Activated CD4-positive, alpha-beta T cell treated with anti-CD3 and anti-CD28 coated beads, Interleukin-2, amount 50 U/mL, for 4 hours (primary cell): ENCODE results near the gene NLGN1.
"Not testable (repeated sequence)": the region's sequence is repeated elsewhere in the genome, so short reads cannot be mapped to it uniquely, and the experiment has no call there.

Source experiments
- DNase-seq, 2 experiments: peaks; one replicate each; pipeline ENCODE4 v3.0.0-alpha.2; 2020

NLGN1 gene

DNA sequence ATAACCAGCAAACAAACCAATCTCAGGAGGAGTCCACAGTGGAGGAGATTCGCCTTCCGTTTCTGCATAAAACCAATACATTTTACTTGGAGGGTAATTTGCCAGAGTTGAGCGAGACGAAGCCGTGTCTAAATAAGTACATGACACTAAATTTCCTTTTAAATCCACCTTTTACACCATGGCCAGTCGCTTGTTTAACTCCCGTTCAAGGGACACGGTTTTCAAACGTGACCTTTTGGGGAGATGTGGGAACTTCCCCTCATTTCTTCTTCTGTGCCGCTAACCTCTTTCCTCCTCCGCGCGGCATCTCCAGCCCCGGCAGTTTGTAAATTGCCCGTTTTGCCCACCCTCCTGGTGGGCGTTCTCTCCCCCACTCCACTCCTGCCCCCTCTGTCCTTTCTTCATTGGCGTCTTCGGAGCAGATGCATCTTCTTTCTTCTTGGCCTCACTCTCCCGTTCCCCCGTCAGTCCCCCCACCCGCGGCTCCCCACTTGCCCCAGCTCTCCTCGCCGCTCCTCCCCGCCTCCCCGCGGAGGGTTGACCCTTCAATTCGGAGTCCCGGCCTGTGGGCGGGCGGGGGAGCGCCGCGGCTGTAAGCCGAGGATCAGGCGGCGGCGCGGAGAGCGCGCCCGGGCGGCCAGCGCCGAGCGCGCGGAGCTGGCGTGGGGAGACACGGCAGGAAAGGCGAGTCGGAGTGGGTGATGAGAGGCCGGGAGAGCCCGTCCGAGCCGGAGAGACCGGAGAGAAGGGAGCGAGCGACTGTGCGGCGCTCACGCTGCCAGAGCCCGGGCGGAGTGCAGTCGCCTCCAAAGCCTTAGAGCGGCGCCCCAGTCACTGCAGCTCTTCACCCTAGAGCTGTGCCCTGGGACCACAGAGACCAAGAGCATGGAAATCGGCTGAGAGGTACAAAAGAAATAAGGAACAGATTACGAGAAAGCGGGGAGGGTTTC, at the start of gene NLGN1:
NLGN1 (plus strand) TSS at position 584 of the 950 bp plus-strand sequence.
- DNase-seq = no peak

DNA sequence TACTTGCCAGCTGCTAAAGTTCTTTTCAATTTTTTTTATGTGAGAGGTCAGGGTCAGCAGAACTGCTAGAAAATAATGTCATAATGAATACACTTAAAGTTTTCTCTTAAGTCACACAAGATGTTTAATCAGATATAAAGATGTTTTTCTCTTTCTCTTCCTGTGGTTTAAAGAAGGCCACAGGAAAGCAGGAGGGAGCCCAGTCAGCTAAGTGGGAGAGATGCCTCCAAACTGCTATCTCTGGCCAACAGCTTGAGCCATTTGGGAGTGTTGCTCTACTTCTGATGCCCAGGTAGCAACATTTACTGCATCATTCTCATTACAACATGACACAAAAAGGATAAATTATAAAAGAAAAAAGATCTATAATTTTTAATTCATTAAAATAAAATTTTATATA, 45.7 kb upstream of the NLGN1 start:
- DNase-seq = no peak

DNA sequence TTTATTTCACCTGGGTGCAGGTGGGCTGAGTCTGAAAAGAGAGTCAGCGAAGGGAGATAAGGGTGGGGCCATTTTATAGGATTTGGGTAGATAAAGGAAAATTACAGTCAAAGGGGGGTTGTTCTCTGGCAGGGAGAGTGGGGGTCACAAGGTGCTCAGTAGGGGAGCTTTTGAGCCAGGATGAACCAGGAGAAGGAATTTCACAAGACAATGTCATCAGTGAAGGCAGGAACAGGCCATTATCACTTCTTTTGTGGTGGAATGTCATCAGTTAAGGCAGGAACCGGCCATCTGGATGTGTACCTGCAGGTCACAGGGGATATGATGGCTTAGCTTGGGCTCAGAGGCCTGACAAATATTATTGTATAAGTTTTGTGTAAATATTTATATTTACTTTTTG, 44.4 kb upstream of the NLGN1 start:
- DNase-seq = not testable (repeated sequence)

DNA sequence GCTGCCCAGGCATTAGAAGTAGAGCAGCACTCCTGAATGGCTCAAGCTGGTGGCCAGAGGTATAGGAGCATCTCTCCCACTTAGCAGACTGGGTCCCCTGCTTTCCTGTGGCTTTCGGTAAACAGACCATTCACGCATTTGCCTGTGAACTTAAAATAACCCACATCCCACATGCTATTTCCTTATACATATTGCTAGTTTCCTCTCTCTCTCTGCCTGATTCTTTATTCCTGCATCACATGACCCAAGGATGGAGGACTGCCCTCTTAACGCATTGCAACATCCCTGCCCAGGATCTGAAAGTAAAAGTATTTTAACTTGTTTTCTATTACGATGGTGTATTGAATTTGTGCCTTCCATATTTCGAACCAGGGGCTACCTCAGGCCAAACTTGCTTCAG, 43.4 kb upstream of the NLGN1 start:
- no peak for DNase-seq

DNA sequence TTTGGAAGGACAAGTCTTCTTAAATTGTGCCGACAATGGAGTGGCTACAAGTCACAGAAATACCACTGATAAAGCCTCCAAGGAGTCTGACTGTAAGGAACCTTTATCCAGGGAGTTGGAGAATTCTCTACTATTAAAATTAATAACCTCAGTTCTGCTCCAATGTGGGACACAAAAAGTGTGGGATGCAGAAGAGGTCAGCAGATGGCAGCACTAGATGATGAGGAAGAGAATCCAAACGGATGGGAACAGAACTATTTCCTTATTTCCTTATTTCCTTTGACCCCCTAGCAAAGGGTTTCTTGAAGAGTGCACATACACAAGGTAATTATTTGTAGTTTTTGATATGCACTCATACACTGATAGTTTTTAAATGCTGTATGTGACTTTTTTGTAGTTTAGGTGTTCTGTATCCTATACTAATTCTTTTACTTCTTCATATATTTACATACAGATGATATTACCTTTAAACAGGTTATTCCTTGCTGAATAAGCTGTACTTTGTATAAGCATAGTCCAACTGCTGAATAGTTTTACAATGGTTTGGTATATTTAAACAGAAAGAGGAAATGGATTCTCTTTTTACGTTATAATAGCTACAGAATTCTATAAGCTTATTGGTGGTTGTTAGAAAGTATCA, 25.6 kb upstream of the NLGN1 start:
- no peak for DNase-seq

DNA sequence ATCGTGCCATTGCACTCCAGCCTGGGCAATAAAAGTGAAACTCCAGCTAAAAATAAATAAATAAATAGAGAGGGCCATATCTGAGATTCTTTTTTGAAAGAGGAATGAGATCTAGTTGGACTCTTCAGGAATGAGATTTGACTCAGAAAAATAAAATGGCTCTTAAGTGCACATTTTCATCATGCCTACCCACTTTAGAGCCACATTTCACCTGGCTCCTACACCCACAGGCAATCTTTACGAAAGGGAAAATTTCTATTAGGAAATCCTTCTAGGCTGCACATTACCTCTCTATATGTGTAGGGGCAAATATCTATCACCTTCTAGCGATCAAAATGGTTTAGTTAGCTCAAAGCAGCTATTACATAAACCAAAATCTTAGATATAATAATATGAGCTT, 16.9 kb upstream of the NLGN1 start:
- DNase-seq = no peak

DNA sequence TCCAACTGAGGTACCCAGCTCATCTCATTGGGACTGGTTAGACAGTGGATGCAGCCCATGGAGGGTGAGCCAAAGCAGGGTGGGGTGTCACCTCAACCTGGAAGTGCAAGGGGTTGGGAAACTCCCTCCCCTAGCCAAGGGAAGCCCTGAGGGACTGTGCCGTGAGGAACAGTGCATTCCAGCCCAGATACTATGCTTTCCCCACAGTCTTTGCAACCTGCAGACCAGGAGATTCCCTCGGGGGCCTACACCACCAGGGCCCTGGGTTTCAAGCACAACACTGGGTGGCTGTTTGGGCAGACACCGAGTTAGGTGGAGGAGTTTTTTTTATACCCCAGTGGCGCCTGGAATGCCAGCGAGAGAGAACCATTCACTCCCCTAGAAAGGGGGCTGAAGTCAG, 15.6 kb upstream of the NLGN1 start:
- DNase-seq = not testable (repeated sequence)

DNA sequence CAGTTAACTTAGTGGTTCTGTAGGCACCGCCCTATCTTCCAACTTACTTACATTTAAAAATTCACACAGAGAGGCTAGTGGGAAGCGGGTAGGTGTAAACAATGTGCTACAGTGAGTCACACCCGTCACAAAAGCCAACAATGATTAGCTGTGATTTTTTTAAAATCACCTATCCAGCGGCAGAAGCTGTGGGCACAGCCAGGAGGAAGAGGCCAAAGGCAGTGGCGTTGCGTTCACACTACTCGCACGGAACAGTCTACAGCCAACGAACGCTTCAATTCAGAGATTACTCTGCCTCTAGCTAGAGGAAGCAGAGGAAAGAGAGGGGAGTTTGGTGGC, 2.5 kb upstream of the NLGN1 start:
- no peak for DNase-seq

DNA sequence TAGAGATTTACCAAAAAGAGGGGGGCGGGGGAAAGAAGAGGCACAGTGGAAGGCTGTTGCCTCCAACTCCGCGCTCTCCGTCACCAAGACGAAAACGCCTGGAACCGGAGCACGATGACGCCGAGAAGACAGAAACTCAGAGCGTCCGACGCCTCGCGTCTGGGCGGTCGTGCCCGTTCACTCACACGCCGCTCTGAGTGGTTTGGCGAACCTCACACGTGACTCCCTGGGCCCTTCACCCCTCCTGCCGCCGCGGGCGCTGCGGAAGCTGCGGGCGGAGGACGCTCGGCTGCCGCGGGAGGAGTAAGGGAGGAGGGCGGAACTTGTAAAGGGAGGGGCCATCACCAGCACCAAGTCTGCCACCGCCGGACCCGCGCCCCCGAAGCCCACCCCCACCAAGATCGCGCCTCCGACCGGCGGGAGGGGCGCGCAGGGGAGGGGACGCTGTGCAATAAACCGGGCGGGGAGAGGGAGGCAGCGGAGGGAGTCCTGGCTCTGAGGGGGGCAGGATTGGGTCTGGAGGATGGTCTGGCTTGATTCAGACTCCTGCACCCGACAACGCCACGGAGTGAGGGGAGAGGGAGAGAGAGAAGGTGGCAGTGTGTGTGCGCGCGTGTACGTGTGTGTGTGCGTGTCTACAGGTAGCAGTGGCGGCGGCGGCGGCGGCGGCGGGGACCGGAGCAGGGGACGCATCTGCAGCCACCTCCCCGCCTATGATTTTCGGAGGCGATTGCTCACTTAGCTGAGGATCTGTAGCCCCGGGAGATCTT, 1.9 kb upstream of the NLGN1 start:
- no peak for DNase-seq

DNA sequence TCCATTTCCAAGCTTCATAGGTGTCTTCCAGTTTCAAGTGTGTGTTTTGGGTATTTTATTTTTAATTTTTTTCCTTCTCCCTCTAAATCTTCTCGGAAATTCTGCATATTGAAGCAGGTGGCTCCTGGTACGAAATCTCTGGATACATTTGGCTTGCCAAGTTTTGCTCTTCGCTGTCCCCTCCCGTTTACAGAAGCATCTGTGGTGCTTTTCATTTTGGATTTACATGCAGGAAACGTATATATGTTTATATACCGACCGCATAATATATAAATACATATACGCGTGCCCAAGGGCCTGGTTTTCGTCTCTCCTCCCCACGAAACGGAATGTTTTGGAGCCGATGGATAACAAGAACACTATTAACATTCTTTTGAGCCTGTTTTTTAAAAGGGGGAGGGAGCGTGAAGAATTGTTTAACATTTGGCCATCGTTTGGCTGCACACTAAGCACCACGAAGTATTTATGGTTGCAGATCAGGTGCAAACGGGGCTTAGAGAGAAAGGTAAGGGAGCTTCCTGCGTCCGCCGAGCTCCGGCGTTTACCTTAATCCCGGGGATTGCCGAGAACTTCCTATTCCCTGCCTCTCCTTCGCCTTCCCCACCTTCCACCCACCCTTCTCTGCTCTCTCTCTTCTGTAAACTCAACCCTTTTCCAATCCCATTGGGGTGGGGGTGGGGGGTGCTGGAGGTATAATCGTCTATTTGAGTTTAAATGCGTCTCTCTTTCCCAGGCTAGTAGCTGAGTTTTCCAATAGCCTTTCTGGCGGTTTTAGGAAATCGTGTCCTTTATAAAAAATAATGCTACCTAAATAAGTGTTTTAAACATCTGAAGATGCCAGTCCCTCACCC, 1.1 kb upstream of the NLGN1 start:
- DNase-seq = no peak

DNA sequence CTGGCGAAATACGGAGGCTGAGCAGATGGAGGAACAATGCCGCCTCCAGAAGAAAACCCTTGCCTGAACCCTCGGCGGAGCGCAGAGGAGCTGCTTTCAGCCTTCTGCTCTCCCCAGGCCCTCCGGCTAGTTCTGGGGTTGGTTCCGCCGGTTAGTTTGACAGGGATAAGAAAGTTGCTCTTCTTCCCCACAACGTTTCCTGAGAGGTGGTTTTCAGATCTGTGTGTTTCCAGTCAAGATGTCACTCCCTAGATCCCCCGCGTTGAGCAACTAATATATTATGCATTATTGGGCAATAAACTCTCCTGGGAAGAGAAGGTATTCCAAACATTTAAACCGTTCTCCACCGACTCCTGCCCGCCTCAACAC, 551 bp downstream of the NLGN1 start:
- DNase-seq = no peak

DNA sequence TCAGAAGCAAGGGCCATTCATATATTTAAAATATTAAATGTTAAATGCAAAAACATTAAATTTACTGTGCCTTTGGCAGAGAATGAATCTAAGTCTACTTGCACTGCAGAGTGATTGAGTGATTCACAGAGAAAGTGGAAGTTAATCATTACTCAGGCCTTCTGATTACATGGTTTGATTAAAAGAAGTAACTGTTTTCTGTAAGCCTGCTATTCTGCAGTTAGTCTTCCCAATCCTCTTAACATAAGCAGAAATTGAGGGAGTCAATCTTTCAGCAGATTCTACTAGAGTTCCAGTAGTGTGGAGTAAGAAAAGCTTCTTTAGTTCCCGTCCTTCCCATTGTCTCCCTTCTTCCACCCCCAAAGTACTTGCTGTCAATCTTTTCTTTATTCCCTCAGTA, 1.5 kb downstream of the NLGN1 start:
- no peak for DNase-seq

DNA sequence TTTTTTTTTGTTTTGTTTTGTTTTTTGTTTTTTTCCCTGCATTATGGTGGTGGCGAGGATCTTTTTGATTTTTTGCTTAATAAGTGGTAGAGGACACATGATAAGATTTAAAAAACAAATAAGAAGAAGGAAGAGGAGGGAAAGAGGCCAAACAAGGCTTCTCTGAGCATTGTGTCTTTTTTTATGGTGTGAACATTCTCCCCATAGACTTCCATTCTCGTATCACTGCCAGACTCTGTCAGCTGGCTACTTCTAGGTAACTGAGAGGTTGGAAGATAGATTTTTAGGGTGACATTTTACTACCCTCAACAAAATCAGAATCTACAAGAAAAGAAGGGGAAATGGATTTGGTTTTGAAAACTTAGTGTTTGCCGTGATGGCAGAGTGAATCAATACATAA, 3.8 kb downstream of the NLGN1 start:
- no peak for DNase-seq

DNA sequence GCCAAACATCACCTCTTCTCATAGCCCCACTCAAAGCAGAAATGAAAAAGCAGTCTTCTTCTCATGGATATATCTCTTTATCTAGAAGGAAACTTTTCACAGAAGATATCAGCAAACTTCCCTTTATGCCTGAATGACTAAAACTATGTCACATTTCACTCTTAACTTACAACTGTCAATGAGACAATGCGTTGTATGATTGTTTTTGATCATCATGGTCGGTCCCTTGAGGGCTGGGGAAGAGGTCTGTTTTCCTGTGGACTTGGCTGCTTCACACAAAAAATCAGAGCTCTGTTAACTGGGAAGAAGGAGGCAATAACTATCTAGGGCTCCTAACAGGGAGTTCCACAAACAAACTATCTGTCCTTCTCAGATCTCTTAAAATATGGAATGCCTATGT, 5.1 kb downstream of the NLGN1 start:
- no peak for DNase-seq

DNA sequence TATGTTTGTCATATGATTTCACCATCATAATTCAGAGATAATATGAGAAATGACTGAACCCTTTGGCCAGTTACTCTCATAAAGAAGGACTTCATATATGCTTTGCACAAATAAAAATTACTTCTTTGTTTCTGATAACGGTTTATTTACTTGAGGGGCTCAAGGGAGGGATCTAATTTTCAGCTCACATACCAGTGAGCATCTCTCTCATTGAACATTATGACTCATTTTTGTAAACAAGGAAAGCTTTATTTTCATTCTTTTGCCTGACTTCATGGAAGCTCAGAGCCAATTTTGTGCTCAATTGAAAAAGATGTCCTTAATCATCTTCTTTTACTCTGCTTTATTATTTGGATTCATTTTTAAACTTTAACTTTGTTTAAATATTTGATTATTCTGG, 5.8 kb downstream of the NLGN1 start:
- no peak for DNase-seq

DNA sequence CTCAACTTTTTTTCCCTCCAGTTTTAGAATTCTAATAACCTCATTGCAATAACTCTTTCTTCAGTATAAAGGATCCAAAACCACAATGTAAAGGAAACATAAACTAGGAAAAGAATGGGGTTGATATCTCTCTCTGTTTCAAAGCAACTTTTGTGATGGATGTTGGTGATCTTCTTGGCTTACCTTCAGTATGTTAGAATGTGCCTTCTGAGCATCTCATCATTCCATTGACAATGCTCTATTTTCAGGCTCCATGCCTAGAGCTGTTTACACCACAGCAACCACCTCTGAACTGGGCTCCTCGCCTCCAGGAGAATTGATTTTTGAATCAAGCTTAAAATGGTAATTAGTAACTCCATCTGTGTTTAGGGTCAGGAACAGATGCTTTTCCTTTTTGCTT, 6.6 kb downstream of the NLGN1 start:
- DNase-seq = no peak

DNA sequence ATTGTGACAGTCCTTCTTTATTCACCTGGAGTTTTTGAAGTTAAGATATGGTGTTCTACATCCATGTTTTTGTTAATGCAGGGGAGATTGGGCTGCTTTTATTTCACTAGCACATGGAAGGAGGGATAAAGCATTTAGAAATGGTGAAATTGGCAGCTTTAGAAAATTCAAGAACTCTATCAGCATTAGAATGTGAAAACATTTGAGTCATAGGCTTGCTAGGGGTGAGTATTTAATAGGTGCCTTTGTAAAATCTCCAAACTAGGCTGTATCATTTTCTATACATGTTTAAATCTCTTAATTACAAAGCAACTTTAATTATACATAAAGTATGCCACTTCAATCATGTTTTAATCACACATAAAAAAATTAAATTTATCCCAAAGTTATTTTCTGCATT, 12.9 kb downstream of the NLGN1 start:
- no peak for DNase-seq

DNA sequence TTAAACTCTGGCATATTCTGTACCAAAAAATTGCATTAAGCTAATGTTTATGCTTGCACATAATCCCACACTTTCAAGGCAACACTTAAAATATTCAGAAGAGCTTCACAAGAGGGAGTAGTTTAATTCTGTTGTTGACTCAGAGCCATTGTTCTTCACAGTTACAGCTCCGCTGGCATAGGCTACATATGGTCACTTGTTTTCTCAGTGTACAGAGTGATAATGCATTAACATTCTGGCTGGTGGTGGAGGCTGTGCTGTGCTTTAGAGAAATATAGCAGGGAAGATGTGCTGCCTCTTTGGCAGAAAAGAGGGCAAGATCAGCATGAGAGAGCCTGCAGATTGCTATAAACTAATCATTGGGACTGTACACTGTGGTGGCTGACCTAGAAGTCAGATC, 13.3 kb downstream of the NLGN1 start:
- DNase-seq = no peak

DNA sequence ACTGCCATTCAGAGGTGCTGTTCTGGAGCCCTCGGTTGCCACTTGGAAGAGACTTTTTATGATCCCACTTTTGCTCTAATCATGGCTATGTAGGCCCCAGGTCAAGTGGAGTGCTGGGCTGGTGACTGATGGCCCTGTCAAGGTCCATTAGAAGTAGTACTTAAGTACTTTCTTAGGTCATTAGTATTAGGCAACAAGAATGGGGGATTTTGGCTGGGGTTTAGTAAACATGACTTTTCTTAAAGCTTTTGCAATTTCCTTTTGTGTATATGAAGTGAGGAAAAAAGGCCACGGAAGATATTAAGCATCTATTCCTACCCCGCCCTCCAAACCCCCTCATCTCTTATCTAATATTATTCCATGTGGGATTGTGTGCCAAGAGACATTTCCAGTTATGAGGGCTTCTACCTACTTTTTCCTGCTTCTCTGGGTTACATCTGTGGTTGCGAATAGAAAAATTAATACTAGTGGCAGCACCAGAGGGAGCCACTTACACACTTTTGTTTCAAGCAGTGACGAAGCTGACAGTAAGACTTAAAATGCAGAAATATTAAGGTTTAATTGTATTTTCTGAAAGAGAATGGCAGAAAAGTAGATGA, 13.9 kb downstream of the NLGN1 start:
- no peak for DNase-seq

DNA sequence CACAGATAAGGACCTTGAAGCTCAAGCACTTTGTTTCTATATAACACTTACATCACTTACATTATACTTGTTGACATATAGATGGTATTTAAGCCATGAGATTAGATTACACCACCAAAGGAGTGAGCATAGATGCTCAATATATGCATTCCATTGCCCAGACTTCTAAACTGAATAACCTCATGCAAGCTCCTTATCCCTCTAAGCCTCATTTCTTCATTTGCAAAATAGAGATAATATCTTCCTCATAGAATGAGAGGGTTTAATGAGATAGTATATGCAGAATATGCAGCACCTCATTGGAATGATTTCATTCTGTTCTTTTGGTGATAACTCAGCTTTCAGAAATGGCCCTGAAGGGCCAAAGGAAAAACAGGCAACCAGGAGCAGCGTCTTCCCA, 18.5 kb downstream of the NLGN1 start:
- no peak for DNase-seq

DNA sequence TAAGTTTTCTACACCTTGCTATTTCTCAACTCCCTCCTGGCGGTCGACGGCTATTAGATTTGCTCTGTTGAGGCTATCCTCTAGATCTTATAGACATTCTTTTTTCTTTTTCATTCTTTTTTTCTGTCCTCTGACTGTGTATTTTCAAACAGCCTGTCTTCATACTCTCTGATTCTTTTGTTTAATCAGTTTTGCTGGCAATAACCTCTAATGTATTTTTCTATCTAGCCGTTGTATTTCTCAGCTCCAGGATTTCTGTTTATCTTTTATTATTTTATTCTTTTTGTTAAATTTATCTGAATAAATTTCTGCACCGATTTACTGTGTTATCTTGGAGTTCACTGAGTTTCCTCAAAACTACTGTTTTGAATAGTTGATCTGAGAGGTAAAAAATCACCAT, 31.5 kb downstream of the NLGN1 start:
- no peak for DNase-seq

DNA sequence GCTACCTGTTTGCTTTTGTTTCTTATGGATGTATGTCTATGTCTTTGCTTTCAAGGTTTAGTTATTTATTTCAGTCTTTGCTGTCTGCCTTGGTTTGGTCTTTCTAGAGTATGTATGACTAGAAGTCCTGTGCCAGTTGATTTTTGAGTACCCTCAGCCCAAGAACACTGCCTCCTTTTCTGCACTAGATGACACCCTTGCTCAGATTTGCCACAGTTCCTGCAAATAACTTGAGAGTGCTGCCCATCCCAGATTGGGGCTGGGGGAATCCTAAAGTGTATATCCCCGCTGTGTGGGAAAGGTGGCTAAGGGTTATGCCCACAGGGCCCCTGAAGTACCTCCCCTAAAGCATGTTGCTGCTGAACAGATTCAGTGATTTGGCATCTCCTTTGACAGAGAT, 32.0 kb downstream of the NLGN1 start:
- DNase-seq = no peak

DNA sequence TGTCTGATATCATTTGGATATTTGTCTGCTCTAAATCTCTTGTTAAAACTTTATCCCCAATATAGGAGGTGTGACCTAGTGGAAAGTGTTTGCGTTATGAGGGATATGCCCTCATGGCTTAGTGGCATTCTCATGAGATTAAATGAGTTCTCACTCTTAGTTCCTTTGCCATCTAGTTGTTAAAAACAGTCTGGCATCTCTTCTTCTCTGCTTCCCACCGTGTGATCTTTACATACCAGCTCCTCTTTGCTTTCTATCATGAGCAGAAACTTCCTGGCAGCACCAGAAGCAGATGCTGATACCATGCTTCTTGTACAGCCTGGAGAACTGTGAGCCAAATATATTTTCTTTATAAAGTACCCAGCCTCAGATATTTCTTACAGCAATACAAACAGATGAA, 33.0 kb downstream of the NLGN1 start:
- DNase-seq = no peak
